PFSK-1 (cell line): ENCODE results near the gene MYO10.

Experiments
- FOXP2 ChIP-seq: optimal IDR thresholded peaks from 2 replicates; pipeline ENCODE3; 2011; ENCODE audit warnings: borderline replicate concordance, control low read depth, inconsistent platforms; ENCODE audit not compliant: insufficient read depth; ENCODE audit errors: extremely low read length, extremely low read depth
- POLR2AphosphoS5 ChIP-seq: IDR thresholded peaks from 2 replicates; pipeline ENCODE4 v1.6.1; 2012; ENCODE audit warnings: low read depth, mild to moderate bottlenecking, control low read depth, low read length, moderate library complexity
- SIN3A ChIP-seq: IDR thresholded peaks from 2 replicates; pipeline ENCODE4 v1.6.1; 2012; ENCODE audit warnings: mild to moderate bottlenecking, low read length, moderate library complexity, borderline replicate concordance; ENCODE audit not compliant: insufficient read depth
- TAF1 ChIP-seq: IDR thresholded peaks from 2 replicates; pipeline ENCODE4 v1.6.1; 2012; ENCODE audit warnings: low read length, control low read depth, borderline replicate concordance; ENCODE audit not compliant: insufficient read depth
- TF ChIP-seq, protein P1 (sequence below), 2 experiments: IDR thresholded peaks; 2 replicates each; pipeline versions ENCODE4 v1.6.1 to v1.8.0; 2011 to 2012; ENCODE audit warnings: low read depth in 2 of 2, low read length in 2 of 2, control low read depth in 1 of 2, inconsistent platforms in 1 of 2, mild to moderate bottlenecking in 1 of 2, moderate library complexity in 1 of 2; ENCODE audit not compliant: insufficient read depth in 1 of 2

Gene MYO10

DNA sequence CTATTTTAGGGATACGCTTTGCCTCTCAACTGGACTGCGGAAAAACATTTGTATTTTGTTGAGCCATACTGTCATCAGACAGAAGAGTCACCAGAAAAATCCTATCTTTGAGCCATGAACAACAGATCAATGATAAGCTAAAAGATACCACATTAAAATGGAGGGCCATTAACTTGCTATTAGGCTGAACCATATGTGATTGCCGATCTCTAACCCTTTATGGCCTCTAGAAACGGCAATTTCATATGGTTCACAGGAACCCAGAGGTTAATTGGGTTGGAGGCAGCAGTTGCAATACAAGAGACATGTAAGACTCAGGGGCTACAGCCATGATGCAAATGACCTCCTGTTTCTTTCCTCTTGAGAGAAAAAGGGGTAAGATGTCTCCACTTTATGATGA is 69.8 kb downstream of the MYO10 start:
- TF ChIP-seq SIN3A, result no peak
- no peak for TF ChIP-seq POLR2AphosphoS5
- TF ChIP-seq TAF1, result no peak
- no peak for TF ChIP-seq FOXP2
- TF ChIP-seq, protein P1, sequence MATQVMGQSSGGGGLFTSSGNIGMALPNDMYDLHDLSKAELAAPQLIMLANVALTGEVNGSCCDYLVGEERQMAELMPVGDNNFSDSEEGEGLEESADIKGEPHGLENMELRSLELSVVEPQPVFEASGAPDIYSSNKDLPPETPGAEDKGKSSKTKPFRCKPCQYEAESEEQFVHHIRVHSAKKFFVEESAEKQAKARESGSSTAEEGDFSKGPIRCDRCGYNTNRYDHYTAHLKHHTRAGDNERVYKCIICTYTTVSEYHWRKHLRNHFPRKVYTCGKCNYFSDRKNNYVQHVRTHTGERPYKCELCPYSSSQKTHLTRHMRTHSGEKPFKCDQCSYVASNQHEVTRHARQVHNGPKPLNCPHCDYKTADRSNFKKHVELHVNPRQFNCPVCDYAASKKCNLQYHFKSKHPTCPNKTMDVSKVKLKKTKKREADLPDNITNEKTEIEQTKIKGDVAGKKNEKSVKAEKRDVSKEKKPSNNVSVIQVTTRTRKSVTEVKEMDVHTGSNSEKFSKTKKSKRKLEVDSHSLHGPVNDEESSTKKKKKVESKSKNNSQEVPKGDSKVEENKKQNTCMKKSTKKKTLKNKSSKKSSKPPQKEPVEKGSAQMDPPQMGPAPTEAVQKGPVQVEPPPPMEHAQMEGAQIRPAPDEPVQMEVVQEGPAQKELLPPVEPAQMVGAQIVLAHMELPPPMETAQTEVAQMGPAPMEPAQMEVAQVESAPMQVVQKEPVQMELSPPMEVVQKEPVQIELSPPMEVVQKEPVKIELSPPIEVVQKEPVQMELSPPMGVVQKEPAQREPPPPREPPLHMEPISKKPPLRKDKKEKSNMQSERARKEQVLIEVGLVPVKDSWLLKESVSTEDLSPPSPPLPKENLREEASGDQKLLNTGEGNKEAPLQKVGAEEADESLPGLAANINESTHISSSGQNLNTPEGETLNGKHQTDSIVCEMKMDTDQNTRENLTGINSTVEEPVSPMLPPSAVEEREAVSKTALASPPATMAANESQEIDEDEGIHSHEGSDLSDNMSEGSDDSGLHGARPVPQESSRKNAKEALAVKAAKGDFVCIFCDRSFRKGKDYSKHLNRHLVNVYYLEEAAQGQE (IDR thresholded peaks at IDR 0.05; ENCODE audit: insufficient read depth in 1 of 2, low read depth in 2 of 2, low read length in 2 of 2), result no peak

DNA sequence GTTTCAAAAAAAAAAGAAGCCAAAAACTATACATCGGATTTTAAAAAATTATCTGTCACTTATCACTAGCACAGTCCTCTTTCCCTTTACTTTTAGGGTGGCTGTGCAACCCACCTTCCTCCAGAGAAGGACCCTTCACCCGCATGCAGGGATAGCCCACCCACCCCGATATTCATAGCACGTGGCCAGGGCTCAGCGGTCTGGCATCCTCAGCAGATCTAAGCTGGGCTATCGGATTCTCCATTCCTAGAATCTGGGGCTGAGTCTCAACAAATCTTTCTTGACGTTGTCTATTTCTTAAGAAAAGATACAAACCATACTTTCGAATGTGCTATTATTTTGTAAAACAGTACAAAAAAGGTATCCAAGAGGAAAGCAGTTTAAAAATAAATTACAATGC is 70.9 kb downstream of the MYO10 start:
- TF ChIP-seq POLR2AphosphoS5, result no peak

DNA sequence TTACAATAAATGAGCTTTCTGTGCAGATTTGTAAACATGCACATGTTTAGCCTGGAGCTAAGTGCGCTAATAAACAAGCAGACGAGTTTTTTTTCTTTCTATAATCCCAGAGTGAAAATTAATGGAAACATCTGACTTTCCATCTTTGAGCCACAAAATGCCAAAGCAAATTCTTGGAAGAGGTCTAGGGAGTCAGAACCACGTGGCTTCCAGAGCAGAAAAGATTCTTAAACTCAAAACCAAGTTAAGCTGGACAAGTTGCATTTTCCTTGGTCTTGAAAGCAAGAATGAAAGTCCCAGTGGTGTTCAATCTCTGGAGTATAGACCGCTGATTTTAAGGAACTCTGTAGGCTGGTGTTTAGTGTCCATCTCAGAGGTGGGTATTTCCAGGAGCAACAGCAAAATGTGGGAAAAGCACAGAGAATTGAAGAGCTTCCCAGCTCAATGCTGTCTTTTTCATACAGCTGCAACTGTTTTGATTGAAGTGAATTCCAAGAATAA is 71.4 kb downstream of the MYO10 start:
- no peak for TF ChIP-seq SIN3A
- TF ChIP-seq, protein P1 (IDR thresholded peaks at IDR 0.05; ENCODE audit: insufficient read depth in 1 of 2, low read depth in 2 of 2, low read length in 2 of 2), result no peak

DNA sequence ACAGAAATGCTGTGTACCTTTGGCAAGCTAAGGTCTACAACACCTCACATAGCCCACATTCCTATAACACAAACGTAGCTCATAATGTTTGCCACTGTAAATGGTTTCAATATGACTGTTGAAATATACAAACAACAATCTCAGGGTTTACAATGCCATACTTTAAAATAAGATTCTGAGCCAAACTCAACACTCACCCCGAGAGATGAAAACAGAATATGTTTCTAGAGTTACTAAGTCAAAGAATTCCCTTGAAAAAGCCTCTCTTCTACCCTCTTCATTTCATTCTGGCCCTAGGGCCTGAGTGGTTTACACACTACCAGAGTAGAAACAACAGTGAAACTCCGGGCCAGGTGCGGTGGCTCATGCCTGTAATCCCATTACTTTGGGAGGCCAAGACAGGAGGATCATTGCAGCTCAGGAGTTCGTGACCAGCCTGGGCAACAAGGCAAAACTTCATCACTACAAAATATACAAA is 72.6 kb downstream of the MYO10 start:
- TF ChIP-seq TAF1 (no peak), FOXP2 (no peak), POLR2AphosphoS5 (no peak), SIN3A (no peak)
- TF ChIP-seq, protein P1 (IDR thresholded peaks at IDR 0.05; ENCODE audit: insufficient read depth in 1 of 2, low read depth in 2 of 2, low read length in 2 of 2), result no peak

DNA sequence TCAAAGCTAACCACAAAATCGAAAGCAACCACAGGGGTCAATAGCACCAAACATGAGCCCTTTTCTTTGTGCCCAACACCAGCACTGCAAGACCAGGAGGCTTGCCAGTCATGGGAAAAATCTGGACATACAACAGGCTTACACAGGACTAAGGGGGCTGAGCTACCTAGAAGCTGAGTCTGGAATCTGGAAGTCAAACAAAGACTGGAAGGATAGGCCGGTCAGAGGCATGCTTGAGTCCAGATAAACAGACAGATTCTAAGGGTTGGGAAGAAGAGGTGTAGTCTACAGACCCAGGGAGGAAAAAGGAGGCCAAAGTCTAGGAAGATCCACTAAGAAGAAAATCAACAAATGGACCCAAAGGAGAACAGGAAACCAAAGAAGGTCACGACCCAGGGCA is 73.3 kb downstream of the MYO10 start:
- no peak for TF ChIP-seq FOXP2
- TF ChIP-seq, protein P1 (IDR thresholded peaks at IDR 0.05; ENCODE audit: insufficient read depth in 1 of 2, low read depth in 2 of 2, low read length in 2 of 2), result no peak
- TF ChIP-seq SIN3A, result no peak
- TF ChIP-seq TAF1, result no peak
- TF ChIP-seq POLR2AphosphoS5, result no peak

DNA sequence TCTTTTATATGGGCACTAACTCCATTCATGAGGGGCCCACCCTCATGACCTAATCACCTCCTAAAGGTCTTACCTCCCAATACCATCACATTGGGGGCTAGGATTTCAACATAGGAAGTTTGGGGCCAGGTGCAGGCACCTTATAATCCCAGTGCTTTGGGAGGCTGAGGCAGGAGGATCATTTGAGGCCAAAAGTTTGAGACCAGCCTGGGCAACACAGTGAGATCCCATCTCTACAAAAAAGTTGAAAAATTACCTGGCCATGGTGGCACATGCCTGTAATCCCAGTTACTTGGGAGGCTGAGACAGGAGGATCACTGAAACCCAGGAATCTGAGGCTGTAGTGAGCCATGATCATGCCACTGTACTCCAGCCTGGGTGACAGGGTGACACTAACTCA is 76.7 kb downstream of the MYO10 start:
- TF ChIP-seq FOXP2, result no peak
- no peak for TF ChIP-seq SIN3A
- no peak for TF ChIP-seq TAF1
- no peak for TF ChIP-seq POLR2AphosphoS5
- TF ChIP-seq, protein P1 (IDR thresholded peaks at IDR 0.05; ENCODE audit: insufficient read depth in 1 of 2, low read depth in 2 of 2, low read length in 2 of 2), result no peak
